Measurements from ENCODE around the gene RPH3AL. TPM values are rescaled to one million over a fixed set of nuclear protein-coding genes. Genes with fewer than 3 reads are reported as not detected.

The RPH3AL gene
- total and polyA plus RNA-seq, 8 donors: 43.4 to 89.1 (median 56.0) TPM

DNA sequence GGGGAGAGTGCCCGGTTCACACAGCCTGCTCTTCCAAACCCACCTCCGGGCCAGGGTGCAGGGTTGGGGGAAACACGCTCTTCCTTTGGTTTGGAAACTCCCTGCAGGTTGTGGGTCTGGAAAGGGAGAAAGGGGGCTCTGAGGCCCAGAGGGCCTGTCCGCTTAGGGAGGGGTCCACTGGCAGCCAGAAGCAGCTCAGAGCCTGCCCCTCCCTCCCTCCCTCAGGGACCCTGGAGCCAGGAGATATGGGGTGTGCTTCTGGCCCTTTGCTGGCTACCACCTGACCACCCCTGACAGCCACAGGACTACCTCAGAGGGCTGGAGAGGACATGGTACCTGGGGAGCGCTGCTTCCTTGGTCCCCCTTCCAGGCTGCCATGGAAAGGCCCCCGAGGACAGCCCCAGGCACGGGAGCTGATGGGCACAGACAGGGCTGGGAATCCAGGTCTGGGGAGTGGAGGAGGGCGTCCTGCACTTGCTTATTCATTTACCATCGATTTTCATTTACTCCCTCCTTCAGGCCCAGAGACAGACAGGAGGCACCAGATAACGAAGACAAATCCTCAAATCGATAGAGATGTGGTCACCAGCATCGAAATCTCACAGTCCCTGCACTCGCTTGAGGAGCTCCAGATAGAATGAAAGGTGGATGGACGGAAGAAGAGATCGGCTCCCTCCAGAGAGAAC, 122.8 kb downstream of the RPH3AL start:
- Histone ChIP-seq H3K4me3 (no peak overlapping the region), H3K9me3 (no peaks in the 10 kb centered on the region), H3K4me1 (no peaks in the 10 kb centered on the region), H3K27me3 (no peaks in the 10 kb centered on the region), H3K36me3 (no peaks in the 10 kb centered on the region), H3K27ac (no peak overlapping the region)
- 90 to 93% methylated on average over 15 of the region's 15 CpGs for WGBS, 2 donors
- intact Hi-C loops (cut with DNase I): no loop called here
- no peak for ATAC-seq
- TF ChIP-seq, protein P1, sequence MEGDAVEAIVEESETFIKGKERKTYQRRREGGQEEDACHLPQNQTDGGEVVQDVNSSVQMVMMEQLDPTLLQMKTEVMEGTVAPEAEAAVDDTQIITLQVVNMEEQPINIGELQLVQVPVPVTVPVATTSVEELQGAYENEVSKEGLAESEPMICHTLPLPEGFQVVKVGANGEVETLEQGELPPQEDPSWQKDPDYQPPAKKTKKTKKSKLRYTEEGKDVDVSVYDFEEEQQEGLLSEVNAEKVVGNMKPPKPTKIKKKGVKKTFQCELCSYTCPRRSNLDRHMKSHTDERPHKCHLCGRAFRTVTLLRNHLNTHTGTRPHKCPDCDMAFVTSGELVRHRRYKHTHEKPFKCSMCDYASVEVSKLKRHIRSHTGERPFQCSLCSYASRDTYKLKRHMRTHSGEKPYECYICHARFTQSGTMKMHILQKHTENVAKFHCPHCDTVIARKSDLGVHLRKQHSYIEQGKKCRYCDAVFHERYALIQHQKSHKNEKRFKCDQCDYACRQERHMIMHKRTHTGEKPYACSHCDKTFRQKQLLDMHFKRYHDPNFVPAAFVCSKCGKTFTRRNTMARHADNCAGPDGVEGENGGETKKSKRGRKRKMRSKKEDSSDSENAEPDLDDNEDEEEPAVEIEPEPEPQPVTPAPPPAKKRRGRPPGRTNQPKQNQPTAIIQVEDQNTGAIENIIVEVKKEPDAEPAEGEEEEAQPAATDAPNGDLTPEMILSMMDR (IDR thresholded peaks at IDR 0.05): no peak
- peak in 3 of 6 donors; percentile 0 to 45 (median 10) for DNase-seq
- no peak for FAIRE-seq

DNA sequence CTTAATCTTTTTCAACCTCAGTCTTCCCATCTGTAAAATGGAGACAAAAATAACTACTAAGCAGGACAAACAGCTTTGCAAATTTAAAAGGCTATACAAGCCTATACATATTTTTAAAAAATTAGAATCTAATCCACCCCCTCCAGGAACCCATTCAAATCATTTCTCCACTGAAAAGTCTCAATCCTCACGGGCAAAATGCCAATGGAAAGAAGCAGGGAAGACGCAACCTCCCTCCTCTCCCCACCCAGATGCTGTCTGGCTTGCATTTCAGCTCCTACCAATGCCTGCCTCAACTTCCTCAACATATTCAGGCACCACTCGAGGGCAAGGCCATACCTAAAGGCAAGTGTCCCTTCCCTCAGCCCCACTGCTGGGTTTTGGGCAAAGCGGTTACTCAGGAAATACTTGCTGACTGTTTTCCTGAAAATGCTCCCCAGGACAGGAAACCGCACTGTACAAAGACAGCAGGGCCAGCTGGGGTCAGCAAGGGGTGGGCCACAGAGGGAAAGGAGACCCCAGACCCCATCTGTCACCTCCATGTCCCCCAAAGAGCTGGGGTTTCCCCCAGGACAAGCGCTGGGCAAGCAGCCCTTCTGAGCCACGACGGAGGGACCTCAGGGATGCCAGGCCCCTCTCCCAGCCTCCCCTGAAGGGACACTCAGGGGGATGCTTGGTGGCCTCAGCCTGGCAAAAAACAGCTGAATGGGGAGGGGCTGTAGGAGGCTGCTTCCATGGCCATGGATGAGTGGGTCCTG, 123.5 kb downstream of the RPH3AL start:
- TF ChIP-seq, protein P1 (IDR thresholded peaks at IDR 0.05): no peak
- H3K4me3 ChIP-seq: no peak overlapping the region
- intact Hi-C loops (cut with DNase I): no loop called here
- ATAC-seq: no peak
- WGBS, 2 donors: 86 to 91% methylated on average over 8 of the region's 8 CpGs
- no peak for FAIRE-seq
- no peaks in the 10 kb centered on the region for H3K27me3 ChIP-seq
- H3K36me3 ChIP-seq: no peaks in the 10 kb centered on the region
- DNase-seq: peak in 4 of 6 donors; percentile 0 to 51 (median 23)
- H3K27ac ChIP-seq: no peak overlapping the region
- no peaks in the 10 kb centered on the region for H3K9me3 ChIP-seq
- H3K4me1 ChIP-seq: no peaks in the 10 kb centered on the region

DNA sequence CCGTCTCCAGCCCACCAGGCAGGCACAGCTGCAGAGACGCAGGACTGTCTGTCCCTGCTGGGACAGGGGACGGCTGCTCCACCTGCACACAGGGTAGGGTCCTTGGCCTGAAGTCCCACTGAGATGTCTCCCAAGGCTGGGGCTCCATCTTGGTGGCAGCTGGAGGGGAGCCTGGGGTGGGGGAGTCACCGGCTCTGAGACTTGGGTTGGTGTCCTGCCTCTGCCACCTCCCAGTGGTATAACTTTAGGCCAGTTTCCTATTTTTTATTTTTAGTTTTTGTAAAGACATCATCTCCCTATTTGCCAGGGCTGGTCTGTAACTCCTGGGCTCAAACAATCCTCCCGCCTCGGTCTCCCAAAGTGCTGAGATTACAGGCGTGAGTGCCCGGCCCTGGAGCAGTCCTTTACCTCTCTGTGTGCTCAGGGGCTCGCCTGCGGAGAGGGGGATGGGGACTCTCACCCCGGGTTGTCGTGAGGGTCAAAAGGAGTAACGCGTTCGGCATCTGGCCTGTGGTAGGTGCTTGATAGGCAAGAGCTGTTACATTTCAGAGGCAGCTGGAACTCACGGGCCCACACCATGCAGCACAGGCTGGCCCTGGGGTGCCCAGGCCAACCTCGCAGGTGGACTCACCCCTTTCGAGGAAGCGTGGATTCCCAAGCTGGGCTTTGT, 124.5 kb downstream of the RPH3AL start:
- Histone ChIP-seq H3K9me3 (no peaks in the 10 kb centered on the region), H3K4me3 (no peak overlapping the region), H3K27me3 (no peaks in the 10 kb centered on the region), H3K4me1 (no peaks in the 10 kb centered on the region), H3K36me3 (no peaks in the 10 kb centered on the region), H3K27ac (no peak overlapping the region)
- intact Hi-C loops (cut with DNase I): no loop called here
- TF ChIP-seq, protein P1 (IDR thresholded peaks at IDR 0.05): no peak
- peak in 2 of 6 donors; percentile 13 to 35 for DNase-seq
- no peak for ATAC-seq
- 90 to 91% methylated on average over 19 of the region's 19 CpGs for WGBS, 2 donors
- no peak for FAIRE-seq

DNA sequence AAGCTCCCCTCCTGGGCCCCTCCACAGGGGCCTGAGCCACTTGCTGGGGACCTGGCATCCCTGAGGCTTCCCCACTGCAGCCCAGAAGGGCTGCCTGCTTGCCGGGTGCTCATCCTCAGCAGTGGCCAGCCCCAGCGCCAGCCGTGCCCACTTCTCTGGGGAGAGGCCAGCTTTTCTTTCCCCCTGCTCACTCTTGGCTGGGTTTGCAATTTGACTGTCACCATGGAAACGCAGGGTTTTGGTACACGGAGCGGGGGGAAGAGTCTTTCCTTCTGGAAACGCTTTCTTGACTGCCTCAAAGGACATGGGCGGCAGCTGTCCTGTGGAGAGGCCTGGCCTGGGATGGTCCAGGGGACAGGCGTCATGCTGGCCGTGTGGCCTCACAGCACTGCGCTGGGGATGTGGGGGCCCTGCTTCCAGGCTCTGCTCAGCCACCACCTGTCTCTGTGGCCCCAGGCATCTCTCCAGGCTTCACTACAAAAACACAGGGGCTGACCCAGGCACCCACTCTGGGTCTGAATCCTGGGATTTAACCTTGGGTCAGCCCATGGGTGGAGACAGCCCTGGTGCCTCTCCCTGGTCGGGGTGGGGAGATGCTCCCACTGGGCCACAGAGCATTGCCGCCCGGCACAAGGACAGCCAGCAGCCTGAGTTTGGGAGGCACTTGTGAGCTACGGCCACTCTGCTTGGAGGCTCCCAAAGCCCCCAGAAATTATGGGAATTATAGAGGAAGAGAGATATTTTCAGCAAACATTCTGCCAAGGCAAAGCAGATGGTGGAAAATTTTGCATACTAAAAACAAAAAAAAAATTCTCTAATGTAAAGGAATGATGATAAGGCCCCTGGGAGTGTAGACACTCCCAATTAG, 125.3 kb downstream of the RPH3AL start:
- TF ChIP-seq, protein P1 (IDR thresholded peaks at IDR 0.05): no peak
- no peak overlapping the region for H3K27ac ChIP-seq
- DNase-seq (peak in 3 of 6 donors; percentile 23 to 53 (median 46)), FAIRE-seq (no peak), ATAC-seq (no peak)
- intact Hi-C loops (cut with DNase I): no loop called here
- no peak overlapping the region for H3K4me3 ChIP-seq
- H3K36me3 ChIP-seq: no peaks in the 10 kb centered on the region
- no peaks in the 10 kb centered on the region for H3K9me3 ChIP-seq
- H3K27me3 ChIP-seq: no peaks in the 10 kb centered on the region
- no peaks in the 10 kb centered on the region for H3K4me1 ChIP-seq
- WGBS, 2 donors: 77 to 88% methylated on average over 15 of the region's 15 CpGs
